Measurements from ENCODE around the gene TCL1B.
"Not testable (repeated sequence)": the region's sequence is repeated elsewhere in the genome, so short reads cannot be mapped to it uniquely, and the experiment has no call there.

Gene TCL1B

DNA sequence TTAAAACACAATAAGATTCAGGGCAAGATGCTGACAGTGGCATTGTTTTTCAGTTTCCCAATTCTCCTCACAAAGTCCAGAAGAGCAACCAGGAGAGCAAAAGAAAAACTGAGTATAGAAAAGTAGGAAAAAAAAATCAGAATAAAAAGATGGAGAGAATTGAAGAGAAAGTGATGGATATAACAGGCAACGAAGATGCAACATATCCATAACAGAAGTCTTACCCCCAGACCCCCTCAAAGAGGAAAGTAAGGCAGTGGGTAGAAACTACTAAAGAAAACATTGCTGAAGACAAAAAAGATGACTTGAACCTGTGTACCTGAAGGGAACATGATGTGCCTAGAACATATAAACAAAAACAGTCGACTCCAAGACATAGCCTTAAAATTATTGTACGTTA is 17.1 kb downstream of the TCL1B start:
- DNase-seq (ENCODE audit: low spot score) = no peak

DNA sequence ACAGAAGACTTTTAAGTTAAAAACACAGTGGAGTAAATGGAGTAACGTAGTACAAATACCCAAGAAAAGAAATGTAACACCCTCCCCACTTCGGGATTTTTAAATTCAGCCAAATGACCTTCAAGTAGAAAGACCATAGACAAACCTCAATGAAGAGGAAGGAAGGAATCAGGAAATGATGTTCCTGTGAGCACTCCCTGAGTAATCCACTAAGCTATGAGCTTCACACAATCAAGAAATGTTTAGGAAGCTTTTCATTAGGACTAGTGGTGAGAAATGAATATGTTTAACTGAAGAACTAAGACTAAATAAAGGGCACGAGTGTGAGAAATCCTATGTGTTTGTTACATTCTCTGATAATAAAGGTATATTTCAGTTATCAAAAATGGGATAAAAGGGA is 17.6 kb downstream of the TCL1B start:
- DNase-seq (ENCODE audit: low spot score) = no peak

DNA sequence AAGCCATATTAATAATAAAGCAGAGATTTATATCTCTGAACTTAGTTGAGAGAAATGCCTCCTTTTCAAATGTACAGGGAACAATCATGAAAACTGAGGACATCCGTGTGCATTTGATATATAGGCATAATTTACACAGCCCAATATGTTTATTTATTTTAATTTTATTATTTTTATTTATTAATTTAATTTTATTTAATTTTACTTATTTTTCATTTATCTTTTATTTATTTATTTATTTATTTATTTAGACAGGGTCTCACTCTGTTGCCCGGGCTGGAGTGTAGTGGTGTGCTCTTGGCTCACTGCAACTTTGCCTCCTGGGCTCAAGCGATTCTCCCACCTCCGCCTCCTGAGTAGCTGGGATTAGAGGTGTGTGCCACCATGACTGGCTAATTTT is 19.3 kb downstream of the TCL1B start:
- no peak for DNase-seq (ENCODE audit: low spot score)

DNA sequence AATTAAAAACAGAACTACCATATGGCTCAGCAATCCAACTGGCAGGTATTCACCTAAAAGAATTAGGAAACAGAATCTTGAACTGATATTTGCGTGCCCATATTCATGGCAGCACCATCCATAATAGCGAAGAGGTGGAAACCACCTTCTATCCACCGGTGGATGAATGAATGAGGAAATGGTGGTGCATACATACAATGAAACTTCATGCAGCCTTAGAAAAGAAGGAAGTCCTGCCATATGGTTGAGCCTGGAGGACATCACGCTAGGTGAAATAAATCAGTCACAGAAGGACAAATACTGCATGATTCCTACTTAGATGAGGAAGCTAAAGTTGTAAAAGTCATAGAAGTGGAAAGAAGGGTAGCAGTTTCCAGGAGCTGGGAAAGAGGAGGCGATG is 21.1 kb downstream of the TCL1B start:
- no peak for DNase-seq (ENCODE audit: low spot score)

DNA sequence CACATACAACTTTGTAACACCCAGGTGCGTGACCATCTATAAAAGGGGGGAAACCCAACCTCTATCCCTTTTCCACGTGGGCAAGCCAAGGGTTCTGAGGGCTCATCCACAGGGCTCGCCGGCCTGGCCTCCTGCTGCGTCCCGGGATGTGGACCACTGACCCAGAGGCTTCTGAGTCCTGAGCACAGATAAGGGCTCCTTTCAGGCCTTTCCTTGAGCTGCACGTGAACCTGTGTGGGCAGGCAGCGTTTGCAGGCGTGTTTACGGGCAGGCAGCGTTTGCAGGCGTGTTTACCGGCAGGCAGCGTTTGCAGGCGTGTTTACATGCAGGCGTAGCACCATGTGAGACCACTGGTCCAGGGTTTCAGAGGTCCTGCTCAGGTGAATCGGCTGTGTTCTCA is 23.9 kb downstream of the TCL1B start:
- no peak for DNase-seq (ENCODE audit: low spot score)

DNA sequence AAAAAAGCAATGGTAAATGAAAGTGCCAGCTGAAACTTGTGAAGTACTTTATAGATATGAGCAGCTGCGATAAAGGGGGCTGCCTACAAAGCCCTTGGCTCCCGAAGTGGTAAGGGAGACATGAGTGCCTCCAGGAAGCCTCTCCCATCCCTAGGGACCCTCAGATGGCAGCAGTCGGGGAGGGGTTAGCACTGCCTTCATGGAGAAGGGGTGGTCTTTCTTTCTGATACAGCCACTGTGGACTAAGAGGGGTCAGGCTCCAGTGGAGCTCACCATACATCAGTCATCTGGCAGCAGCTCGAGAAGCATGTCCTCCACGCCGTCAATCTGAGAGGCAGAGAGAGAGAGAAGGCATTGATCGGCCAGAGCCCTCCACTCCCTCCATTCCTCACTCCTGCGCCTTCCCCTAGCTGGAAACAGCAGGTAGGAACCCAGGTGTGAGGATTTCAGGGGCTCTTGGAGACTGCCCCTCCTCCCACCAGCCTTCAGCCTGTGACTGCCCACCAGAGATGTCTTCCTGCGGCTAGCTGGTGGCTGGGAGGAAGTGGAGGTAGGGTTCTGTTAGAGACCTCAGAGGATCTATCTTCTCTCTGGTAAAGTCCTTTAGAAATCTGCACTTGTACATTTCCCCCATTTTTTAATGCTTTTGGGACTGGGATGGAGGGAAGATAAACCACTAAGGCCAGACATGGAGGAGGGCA is 25.4 kb downstream of the TCL1B start:
- no peak for DNase-seq (ENCODE audit: low spot score)

DNA sequence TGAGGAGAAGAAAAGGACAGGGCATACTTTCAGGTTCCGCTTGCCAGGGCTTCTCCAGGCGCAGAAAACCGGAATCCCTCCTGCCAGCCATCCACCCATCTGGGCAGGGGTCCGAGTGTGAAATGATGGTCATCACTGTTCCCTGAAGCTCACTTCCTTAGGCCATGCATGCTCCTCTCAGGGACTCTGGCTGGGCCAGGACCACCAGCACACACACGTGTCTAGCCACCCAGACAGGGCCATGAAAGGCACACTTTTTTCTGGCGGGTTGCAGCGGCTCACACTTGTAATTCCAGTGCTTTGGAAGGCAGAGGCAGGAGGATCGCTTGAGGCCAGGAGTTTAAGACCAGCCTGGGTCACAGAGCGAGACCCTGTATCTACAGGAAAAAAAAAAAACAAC is 26.2 kb downstream of the TCL1B start:
- no peak for DNase-seq (ENCODE audit: low spot score)

DNA sequence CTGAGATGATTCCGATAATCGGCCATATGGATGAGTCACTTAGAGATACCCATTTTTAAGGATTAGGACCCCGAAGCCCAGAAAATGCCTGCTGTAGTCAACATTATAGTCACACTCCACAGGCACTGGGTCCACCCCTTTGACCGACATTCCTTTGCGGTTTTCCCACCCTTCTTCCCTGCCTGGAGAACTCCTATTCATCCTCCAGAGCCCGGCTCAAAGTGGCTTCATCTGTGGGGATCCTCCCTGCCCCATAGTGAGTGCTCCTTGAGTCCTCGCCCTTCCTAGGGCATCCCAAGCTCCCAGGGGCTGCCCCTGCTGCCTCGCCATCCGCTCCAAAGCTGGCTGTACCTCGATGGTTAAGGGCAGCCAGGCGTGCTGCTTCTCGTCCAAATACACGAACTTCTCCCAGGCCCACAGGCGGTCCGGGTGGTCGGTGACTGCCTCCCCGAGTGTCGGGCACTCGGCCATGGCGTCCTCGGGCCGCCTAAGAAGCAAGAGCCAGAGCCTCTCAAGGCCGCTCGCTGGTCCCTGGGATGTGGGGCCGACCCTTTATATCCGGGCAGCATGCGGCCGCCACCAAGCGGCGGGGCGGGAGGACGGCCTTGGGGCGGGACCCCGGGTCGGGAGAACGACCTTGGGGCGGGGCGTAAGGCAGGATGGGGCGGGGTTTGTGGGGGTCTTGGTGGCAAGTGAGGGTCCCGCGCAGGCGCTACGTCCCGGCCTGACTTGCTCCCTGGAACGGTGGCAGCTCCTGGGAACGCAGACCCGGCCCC is 27.6 kb downstream of the TCL1B start, which contains the start of gene TCL1A:
TSS of gene TCL1A (minus strand) at position 530 of the 776 bp plus-strand sequence. CDS start at position 471, 59 bp downstream.
- DNase-seq (ENCODE audit: low spot score) = no peak

DNA sequence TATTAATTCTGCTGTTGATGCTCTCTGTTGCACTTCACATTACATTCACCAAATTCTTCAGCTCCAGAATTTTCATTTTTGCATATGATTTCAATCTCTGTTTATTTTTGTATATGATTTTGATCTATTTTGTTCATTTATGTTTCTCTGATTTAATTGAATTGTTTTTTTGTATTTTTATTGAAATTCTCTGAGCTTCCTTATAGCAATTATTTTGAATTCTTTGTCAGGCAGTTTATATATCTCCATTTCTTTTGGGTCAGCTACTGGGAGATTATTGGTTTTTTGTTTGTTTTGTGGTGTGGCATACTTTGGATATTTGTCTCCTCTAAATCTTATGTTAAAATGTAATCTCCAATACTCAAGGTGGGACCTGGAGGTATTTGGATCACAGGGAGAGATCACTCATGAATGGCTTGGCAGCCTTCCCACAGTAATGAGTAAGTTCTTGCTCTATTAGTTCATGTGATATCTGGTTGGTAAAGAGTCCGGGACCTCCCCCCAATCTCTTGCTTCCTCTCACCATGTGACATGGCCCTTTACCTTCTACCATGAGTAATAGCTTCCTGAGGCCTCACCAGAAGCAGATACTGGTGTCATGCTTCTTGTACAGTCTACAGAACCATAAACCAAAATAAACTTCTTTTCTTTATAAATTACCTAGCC is 36.4 kb downstream of the TCL1B start:
- no peak for DNase-seq (ENCODE audit: low spot score)

DNA sequence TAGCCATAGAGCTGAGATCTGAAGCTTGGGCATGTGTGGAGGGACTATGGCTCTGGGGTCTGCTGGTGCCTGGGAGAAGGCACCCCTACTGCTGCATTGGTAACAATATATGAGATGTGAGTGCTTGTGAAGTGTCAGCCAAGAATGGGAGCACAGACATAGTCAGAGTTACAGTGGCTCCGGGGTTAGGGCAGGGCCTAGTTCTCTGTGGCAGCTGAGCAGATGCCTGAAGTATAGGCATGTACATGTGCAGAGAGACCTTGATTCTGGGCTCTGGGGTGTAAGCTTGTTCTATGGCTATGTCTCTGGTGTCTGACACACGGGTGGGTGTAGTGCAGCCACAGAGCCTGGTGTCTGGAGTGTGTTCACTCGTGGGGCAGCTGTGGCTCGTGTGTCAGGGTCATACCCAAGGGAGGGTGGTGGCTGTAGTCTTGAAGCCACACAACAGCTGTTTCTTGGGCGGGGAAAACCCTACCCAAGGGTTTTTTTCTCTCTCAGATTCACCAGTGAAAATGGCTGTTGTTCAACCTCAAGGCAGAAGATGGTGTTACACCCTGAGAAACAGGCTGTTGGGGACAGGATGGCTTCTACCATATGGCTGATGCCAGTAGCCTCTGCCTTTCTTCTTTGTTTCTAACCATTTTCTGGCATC is 39.6 kb downstream of the TCL1B start:
- DNase-seq (ENCODE audit: low spot score) = no peak

DNA sequence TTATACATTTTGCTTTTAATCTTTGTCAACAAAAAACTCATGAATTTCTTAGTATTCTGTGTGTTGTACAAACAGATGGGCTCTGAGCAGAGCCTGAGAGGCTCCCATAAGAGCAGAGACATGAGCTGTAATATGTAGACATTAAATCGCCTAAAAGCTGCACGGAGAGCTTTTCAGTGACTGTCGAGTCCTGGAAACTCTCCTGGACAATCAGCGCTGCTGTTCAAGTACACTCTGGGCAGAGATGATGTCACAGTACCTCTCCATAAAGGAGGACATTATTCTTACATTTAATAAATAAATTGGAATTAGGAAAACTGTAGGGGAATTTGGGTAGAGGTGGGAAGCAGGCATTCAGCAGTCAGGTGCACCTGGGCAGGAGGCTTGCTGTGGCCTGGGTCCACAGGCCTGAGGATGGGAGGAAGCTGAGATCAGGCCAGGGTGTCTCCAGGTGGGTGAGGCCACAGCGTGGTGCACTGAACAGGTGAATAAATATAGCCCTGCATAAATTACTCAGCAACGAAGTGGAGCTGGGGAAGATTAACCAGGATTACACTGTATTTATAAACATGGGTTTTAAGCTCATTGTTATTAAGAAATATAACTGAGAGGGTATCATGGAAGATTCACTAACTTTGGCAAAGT is 41.0 kb downstream of the TCL1B start:
- no peak for DNase-seq (ENCODE audit: low spot score)

DNA sequence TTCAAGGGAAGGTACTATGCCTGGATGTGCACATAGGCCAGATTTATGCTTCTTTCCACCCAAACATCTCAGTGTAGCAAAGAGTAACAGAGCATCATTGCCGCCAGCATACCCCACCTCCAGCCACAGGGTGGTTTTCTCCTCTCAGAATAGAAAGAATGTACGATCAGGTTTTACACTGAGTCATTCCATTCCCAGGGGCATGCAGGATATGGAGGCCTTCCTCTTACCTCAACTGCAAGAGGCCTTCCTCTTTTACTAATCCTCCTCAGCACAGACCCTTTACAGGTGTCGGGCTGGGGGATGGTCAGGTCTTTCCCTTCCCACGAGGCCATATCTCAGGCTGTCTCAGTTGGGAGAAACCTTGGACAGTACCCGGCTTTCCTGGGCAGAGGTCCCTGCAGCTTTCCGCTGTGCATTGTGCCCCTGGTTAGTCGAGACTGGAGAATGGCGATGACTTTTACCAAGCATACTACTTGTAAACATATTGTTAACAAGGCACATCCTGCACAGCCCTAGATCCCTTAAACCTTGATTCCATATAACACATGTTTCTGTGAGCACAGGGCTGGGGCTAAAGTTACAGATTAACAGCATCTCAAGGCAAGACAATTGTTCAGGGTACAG is 43.3 kb downstream of the TCL1B start:
- not testable (repeated sequence) for DNase-seq (ENCODE audit: low spot score)

DNA sequence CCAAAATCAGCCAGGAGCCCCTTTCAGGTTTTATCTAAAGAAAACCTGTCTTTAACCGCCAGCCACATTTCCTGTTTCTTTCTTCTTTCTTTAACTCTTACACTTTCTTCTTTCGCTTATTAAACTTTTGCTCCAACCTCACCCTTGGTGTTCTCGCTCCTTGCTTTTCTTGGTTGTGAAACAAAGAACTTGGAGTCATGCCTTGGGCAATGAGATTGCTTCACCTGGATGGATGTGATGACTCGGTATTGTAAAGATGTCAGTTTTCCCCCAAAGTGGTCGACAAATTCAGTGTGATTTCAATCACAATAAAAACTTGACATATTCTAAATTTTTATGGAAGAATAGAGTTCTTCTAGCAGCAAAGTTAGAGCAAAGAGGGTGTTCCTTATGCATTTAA is 43.9 kb downstream of the TCL1B start:
- no peak for DNase-seq (ENCODE audit: low spot score)

DNA sequence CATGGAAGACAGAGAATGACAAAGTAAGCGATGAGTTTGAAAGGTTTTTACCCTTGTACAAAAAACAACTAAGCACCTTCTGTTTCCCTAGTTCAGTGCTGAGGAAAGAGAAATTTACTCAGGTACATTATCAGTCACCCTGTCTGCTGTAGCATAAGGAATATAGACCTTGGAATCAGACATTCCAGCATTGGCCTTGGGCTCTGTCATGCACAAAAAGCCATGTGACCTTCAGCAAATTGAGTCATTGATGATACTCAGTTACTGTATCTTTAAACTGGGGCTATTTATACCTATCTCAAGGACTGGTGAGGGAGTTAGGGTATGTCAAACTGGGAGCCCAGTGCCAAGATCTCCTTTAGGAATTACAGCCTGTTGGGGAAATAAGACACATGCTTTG is 47.0 kb downstream of the TCL1B start:
- DNase-seq (ENCODE audit: low spot score) = no peak

DNA sequence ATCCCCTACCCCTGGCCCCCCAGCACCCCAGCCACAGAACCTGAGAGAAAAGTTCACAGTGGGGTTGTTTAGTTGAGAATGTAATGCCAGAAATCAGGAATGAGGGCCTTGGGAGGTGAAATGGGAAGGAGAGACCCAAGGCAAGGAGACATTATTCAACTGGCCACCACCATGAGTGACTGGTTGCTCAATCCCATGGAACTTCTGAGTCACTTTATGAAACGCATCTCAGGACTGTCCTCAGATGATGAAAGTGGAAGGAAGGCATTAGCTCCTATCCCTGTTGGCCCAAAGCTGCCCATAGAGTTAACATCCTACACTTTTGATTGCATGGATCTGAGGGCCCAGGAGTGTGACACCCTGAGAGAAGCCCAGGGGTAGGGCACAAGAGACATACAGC is 53.1 kb downstream of the TCL1B start:
- DNase-seq (ENCODE audit: low spot score) = no peak

DNA sequence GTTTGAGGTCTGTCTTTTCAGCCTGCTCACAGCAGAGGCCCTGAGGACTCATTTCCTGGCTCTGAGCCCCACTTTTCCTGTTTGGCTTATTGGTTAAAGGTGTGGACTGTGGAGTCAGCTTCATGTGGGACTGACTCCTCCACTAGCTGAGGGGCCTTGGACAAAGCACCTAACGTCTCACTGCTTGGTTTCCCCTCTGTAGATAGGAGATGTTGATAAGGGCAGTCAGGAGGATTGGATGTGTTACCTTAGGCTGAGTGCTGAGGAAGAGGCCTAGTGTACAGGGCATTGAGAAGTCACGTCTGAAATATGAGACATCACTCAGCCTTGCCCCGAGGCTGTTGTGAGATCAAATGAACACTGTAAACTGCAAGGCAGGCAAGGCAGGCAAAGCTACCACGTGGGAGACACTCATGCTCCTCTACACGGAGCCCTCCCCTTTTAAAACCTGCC is 54.8 kb downstream of the TCL1B start:
- DNase-seq (ENCODE audit: low spot score) = no peak

DNA sequence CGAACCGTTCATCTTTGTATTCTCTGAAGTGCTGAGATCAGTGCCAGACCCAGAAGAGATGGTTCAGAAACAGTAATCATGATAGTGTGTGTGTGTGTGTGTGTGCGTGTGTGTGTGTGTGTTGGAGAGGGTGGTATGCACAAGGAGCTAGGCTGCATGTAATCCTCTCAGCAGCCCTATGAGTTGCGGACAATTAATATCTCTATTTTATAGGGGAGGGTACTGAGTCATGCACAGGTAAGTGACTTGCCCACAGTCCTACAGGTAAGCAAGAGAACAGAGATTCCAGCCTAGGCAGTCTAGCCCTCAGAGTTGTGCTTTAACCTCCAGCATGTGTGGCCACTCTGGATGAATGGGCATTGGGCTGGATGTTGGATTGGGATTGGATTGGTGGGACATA is 55.6 kb downstream of the TCL1B start:
- DNase-seq (ENCODE audit: low spot score) = no peak
